GM12891 (cell line): Measurements from ENCODE around the gene COL5A2.

Experiments used
- POLR2A ChIP-seq: IDR thresholded peaks from 2 replicates; pipeline ENCODE4 v1.6.1; 2011; ENCODE audit warnings: low read depth, low read length, control low read depth
- POLR2AphosphoS5 ChIP-seq: IDR thresholded peaks from 2 replicates; pipeline ENCODE4 v1.6.1; 2011; ENCODE audit warnings: low read depth, low read length, control low read depth
- POU2F2 ChIP-seq: IDR thresholded peaks from 2 replicates; pipeline ENCODE4 v1.6.1; 2011; ENCODE audit warnings: low read depth, mild to moderate bottlenecking, control low read depth, low read length, moderate library complexity
- SPI1 ChIP-seq: IDR thresholded peaks from 2 replicates; pipeline ENCODE4 v1.6.1; 2011; ENCODE audit warnings: low read depth, low read length, control low read depth
- TAF1 ChIP-seq: IDR thresholded peaks from 2 replicates; pipeline ENCODE4 v1.6.1; 2011; ENCODE audit warnings: low read depth, low read length, control low read depth

DNA sequence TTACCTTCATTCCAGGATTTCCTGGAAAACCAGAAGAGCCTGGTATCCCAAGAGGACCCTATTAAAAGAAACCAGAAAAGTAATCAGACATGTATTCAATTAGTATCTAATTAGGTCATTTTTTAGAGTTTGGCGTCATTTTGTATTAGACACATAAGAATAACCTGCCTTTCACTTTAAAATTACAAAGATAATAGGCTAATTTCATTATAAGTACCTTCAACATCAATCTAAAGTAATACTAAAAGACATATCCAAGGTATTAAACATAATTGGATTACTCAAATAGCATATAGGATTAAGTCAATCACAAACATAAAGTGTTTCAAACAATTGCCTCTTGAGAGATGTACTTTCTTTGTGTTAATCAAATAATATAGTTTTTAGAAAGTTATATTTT, 107.5 kb downstream of the COL5A2 start:
- TF ChIP-seq POLR2A (no peak), POU2F2 (no peak), POLR2AphosphoS5 (no peak), SPI1 (no peak), TAF1 (no peak)
